ENCODE data around the gene CMYA5. TPM values are rescaled to one million over a fixed set of nuclear protein-coding genes. Genes with fewer than 3 reads are reported as not detected.

Gene CMYA5
- total and polyA plus RNA-seq, 9 of the 15 experiments (the other 6 are each of a cell fraction or from before 2014, with no cell fraction given), result 0.18 to 1.1 (median 0.32) TPM

- H3K27me3 ChIP-seq (ENCODE audit: control insufficient read depth in 2 of 2, insufficient read depth in 2 of 2, low read length in 2 of 2), result peaks cover 0 to 7% of the 10 kb centered on the region in 2 experiments; a peak in 4 of 5 replicates
- in situ Hi-C loops (cut with MboI), result no loop called here
- H3K9ac ChIP-seq (ENCODE audit: insufficient read depth in 1 of 2, low read depth in 2 of 2, low read length in 2 of 2), result no peak overlapping the region
- FAIRE-seq (no peak), ATAC-seq (peak; percentile 41; the same call in 1 of the 3 replicates), DNase-seq (ENCODE audit: extremely low read depth in 1 of 4, low spot score in 3 of 4) (no peak)
- H3K4me2 ChIP-seq (ENCODE audit: insufficient read depth, low read length), result no peak overlapping the region
- H3K4me1 ChIP-seq (replicated peaks in 1 of 2; ENCODE audit: control insufficient read depth in 2 of 2, insufficient read depth in 2 of 2, low read length in 2 of 2), result peaks cover 8 to 11% of the 10 kb centered on the region in 2 experiments; a peak in 4 of 5 replicates
- no peak overlapping the region for H3K4me3 ChIP-seq
- H3K9me1 ChIP-seq (ENCODE audit: control insufficient read depth, insufficient read depth, low read length), result no peaks in the 10 kb centered on the region
- no peaks in the 10 kb centered on the region for H3K79me2 ChIP-seq (ENCODE audit: control insufficient read depth, insufficient read depth, low read length)
- POLR2A ChIA-PET, result interaction anchor here (0.7 kb wide), 1 partner anchor 9 kb away, joined by 4 read pairs; no protein-coding TSS in a partner anchor
- H3K27ac ChIP-seq (ENCODE audit: extremely low read depth, low read depth, low read length), result no peak overlapping the region
- no peaks in the 10 kb centered on the region for H3K36me3 ChIP-seq (ENCODE audit: control insufficient read depth, insufficient read depth, low read length)
- no peak overlapping the region for H2AFZ ChIP-seq (ENCODE audit: low read depth, low read length)
- no peaks in the 10 kb centered on the region for H4K20me1 ChIP-seq (replicated peaks; ENCODE audit: control insufficient read depth, insufficient read depth, low read length)
- no peaks in the 10 kb centered on the region for H3K9me3 ChIP-seq (replicated peaks; ENCODE audit: control insufficient read depth, insufficient read depth, low read depth, low read length)
- no TSS peak for BruUV-seq (replicated peaks)
- CTCF ChIA-PET (ENCODE audit: low intra/inter-chr PET ratio), result no interaction called here
- intact Hi-C loops (cut with micrococcal nuclease), result no loop called here
- TF ChIP-seq CTCF (IDR thresholded peaks at IDR 0.05 in 2 of 3, conservative IDR thresholded peaks at IDR 0.05 in 1 of 3; ENCODE audit: insufficient read depth in 2 of 3, low read depth in 1 of 3, low read length in 3 of 3) (peak in 1 of 3 experiments; percentile 21; a peak in 2 of 6 replicates), C11orf30 (IDR thresholded peaks at IDR 0.05; ENCODE audit: low read depth) (no peak), NBN (IDR thresholded peaks at IDR 0.05; ENCODE audit: low read depth) (no peak), RAD21 (CRISPR knock-in tag; conservative IDR thresholded peaks at IDR 0.05 in 1 of 2, IDR thresholded peaks at IDR 0.05 in 1 of 2) (peak in 1 of 2 experiments; percentile 33; a peak in 2 of 4 replicates), ZNF232 (CRISPR knock-in tag; IDR thresholded peaks at IDR 0.05) (no peak), PHTF2 (CRISPR knock-in tag; IDR thresholded peaks at IDR 0.05) (no peak), VEZF1 (CRISPR knock-in tag; IDR thresholded peaks at IDR 0.05) (peak; percentile 36; the same call in 1 of the 2 replicates), ZMIZ1 (IDR thresholded peaks at IDR 0.05; ENCODE audit: low read depth in 2 of 2, low read length in 2 of 2) (no peak)
Measured at GRCh38 chr5:79793722-79794121, 104.1 kb downstream of the CMYA5 start.

Measured in K562 (cell line).